Keratinocyte (primary cell): Measurements from ENCODE around the gene FBXL13.

Source experiments
- CTCF ChIP-seq, 3 experiments: IDR thresholded peaks in 1 of 3; conservative IDR thresholded peaks in 1 of 3; optimal IDR thresholded peaks in 1 of 3; 2 replicates in 2 of 3; 3 replicates in 1 of 3; pipeline versions ENCODE3 to v1.5.1; 2011; ENCODE audit warnings: low read length in 3 of 3, mild to moderate bottlenecking in 3 of 3, moderate library complexity in 2 of 3, control low read depth in 1 of 3, inconsistent platforms in 1 of 3; ENCODE audit not compliant: insufficient read depth in 2 of 3; ENCODE audit errors: extremely low read depth in 1 of 3
- EZH2 ChIP-seq: IDR thresholded peaks from one replicate; pipeline ENCODE4 v1.6.1; 2012; ENCODE audit warnings: inconsistent platforms, mild to moderate bottlenecking, low read length, moderate library complexity

GRCh38 chr7:103031781-103032180 lies 42.8 kb downstream of the FBXL13 start:
- TF ChIP-seq EZH2: no peak
- TF ChIP-seq CTCF (optimal IDR thresholded peaks at IDR 0.05 in 1 of 3, IDR thresholded peaks at IDR 0.05 in 1 of 3, conservative IDR thresholded peaks at IDR 0.05 in 1 of 3; ENCODE audit: extremely low read depth in 1 of 3, insufficient read depth in 2 of 3, low read length in 3 of 3): no peak
